CMK (cell line): ENCODE results near the gene SERBP1.
"Not testable (repeated sequence)": the region's sequence is repeated elsewhere in the genome, so short reads cannot be mapped to it uniquely, and the experiment has no call there.

Experiments
- DNase-seq: peaks from one replicate; pipeline ENCODE4 v3.0.0-alpha.2; 2010; ENCODE audit warnings: low read depth

SERBP1 gene

GRCh38 chr1:67430358-67431155 is at the start of gene SERBP1:
Gene SERBP1 (minus strand): TSS chr1:67430402. CDS start chr1:67430300, 102 bp downstream.
- DNase-seq: peak; percentile 92

GRCh38 chr1:67479146-67479891 is 49.1 kb upstream of the SERBP1 start:
- peak; percentile 17 for DNase-seq

GRCh38 chr1:67476906-67477305 is 46.7 kb upstream of the SERBP1 start:
- DNase-seq: no peak

- no peak for DNase-seq
These were observed 45.8 kb upstream of the SERBP1 start for GRCh38 chr1:67476006-67476482.

GRCh38 chr1:67472056-67472455 is 41.9 kb upstream of the SERBP1 start:
- DNase-seq: no peak

GRCh38 chr1:67469431-67469830 is 39.2 kb upstream of the SERBP1 start:
- DNase-seq: no peak

GRCh38 chr1:67468066-67468718 is 38.0 kb upstream of the SERBP1 start:
- no peak for DNase-seq

- no peak for DNase-seq
These were observed 35.2 kb upstream of the SERBP1 start for GRCh38 chr1:67465375-67465774.

GRCh38 chr1:67464746-67465145 is 34.5 kb upstream of the SERBP1 start:
- DNase-seq: no peak

- DNase-seq: no peak
These were observed 33.9 kb upstream of the SERBP1 start for GRCh38 chr1:67464058-67464457.

GRCh38 chr1:67463298-67463955 is 33.2 kb upstream of the SERBP1 start:
- DNase-seq: no peak

GRCh38 chr1:67460676-67461500 is 30.7 kb upstream of the SERBP1 start:
- DNase-seq: no peak

- no peak for DNase-seq
These were observed 28.9 kb upstream of the SERBP1 start for GRCh38 chr1:67459068-67459467.

- no peak for DNase-seq
These were observed 28.5 kb upstream of the SERBP1 start for GRCh38 chr1:67458663-67459062.

GRCh38 chr1:67457247-67457646 is 27.0 kb upstream of the SERBP1 start:
- DNase-seq: no peak

GRCh38 chr1:67451815-67452214 is 21.6 kb upstream of the SERBP1 start:
- no peak for DNase-seq

- no peak for DNase-seq
These were observed 21.2 kb upstream of the SERBP1 start for GRCh38 chr1:67451356-67451755.

- DNase-seq: no peak
These were observed 16.7 kb upstream of the SERBP1 start for GRCh38 chr1:67446893-67447292.

- not testable (repeated sequence) for DNase-seq
These were observed 15.8 kb upstream of the SERBP1 start for GRCh38 chr1:67446014-67446413.

GRCh38 chr1:67441739-67442281 is 11.6 kb upstream of the SERBP1 start:
- DNase-seq: no peak

- no peak for DNase-seq
These were observed 11.0 kb upstream of the SERBP1 start for GRCh38 chr1:67441183-67441582.
